Measurements from ENCODE around the gene BARX1. TPM values are rescaled to one million over a fixed set of nuclear protein-coding genes. Genes with fewer than 3 reads are reported as not detected.

The BARX1 gene
- total and polyA plus RNA-seq, 9 of the 15 experiments (the other 6 are each of a cell fraction or from before 2014, with no cell fraction given), result 0.11 to 0.14 TPM; not detected in 7

DNA sequence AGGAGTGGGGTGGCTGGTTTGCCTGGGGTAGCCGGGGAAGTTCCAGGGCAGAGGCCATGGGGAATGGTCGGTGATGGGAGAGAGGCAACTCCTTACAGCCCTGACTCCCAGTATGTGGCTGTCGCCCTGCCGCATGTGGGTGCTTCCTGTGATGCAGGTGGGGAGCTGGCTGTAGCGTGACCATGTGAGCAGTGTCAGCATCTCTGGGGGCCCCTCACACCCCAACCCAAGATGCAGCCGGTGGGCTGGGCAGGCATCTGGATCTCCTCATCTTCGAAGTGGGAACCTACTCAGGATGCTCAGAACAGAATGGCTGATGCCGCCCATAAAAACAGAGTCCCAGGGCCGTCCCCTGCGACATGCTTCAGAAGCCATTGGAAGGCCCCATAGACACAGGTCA, 45.0 kb downstream of the BARX1 start:
- DNase-seq (ENCODE audit: extremely low read depth in 1 of 4, low spot score in 3 of 4), result no peak
- 0 out of 4 replicates have a peak overlapping the region, but pooled peaks of 1 of the 2 experiments have one; percentile 57 for H3K9ac ChIP-seq (ENCODE audit: insufficient read depth in 1 of 2, low read depth in 2 of 2, low read length in 2 of 2)
- no peak overlapping the region for H2AFZ ChIP-seq (ENCODE audit: low read depth, low read length)
- in situ Hi-C loops (cut with MboI) (no loop called here), intact Hi-C loops (cut with micrococcal nuclease) (no loop called here)
- ChIA-PET POLR2A (no interaction called here), CTCF (ENCODE audit: low intra/inter-chr PET ratio) (no interaction called here)
- no peak overlapping the region for H3K27ac ChIP-seq (ENCODE audit: extremely low read depth, low read depth, low read length)
- peaks cover 21 to 67% of the 10 kb centered on the region in 2 experiments; a peak in 4 of 5 replicates for H3K27me3 ChIP-seq (ENCODE audit: control insufficient read depth in 2 of 2, insufficient read depth in 2 of 2, low read length in 2 of 2)
- WGBS (ENCODE audit: insufficient coverage, low coverage, missing lambda C conversion rate), result 3% methylated on average over 9 of the region's 10 CpGs
- no peaks in the 10 kb centered on the region for H3K9me1 ChIP-seq (ENCODE audit: control insufficient read depth, insufficient read depth, low read length)
- TF ChIP-seq RAD21 (CRISPR knock-in tag; conservative IDR thresholded peaks at IDR 0.05 in 1 of 2, IDR thresholded peaks at IDR 0.05 in 1 of 2) (no peak), ZNF717 (CRISPR knock-in tag; IDR thresholded peaks at IDR 0.05) (no peak)
- H3K4me1 ChIP-seq (replicated peaks in 1 of 2; ENCODE audit: control insufficient read depth in 2 of 2, insufficient read depth in 2 of 2, low read length in 2 of 2), result peaks cover 0 to 8% of the 10 kb centered on the region in 2 experiments; a peak in 1 of 5 replicates
- H3K4me2 ChIP-seq (ENCODE audit: insufficient read depth, low read length), result no peak overlapping the region
- no peaks in the 10 kb centered on the region for H3K79me2 ChIP-seq (ENCODE audit: control insufficient read depth, insufficient read depth, low read length)
- no peaks in the 10 kb centered on the region for H3K36me3 ChIP-seq (ENCODE audit: control insufficient read depth, insufficient read depth, low read length)
- 0 out of 2 replicates have a peak, but pooled peaks cover 2% of the 10 kb centered on the region for H4K20me1 ChIP-seq (replicated peaks; ENCODE audit: control insufficient read depth, insufficient read depth, low read length)
- H3K9me3 ChIP-seq (replicated peaks; ENCODE audit: control insufficient read depth, insufficient read depth, low read depth, low read length), result no peaks in the 10 kb centered on the region
- no peak overlapping the region for H3K4me3 ChIP-seq
- ATAC-seq, result no peak
- no TSS peak for BruUV-seq (replicated peaks)
- FAIRE-seq, result no peak

DNA sequence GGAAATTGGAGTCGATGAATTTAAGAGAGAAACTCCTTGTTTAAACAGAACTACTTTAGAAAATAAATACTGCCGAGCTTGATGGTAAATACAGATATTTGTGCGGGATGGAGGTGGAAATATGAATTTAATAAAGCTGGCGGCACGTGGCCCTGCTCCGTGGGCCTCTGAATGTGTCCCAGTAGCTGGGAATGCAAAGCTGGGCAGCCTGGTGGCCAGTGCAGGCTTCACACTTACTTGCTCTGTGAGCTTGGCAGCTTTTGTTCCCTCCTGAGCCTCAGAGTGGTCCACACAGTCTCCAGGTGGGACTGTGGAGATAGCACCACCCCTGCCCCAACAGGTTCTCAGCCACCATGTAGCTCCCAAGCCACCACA, 45.9 kb downstream of the BARX1 start:
- Histone ChIP-seq H3K4me2 (ENCODE audit: insufficient read depth, low read length) (no peak overlapping the region), H3K4me1 (replicated peaks in 1 of 2; ENCODE audit: control insufficient read depth in 2 of 2, insufficient read depth in 2 of 2, low read length in 2 of 2) (peaks cover 0 to 8% of the 10 kb centered on the region in 2 experiments; a peak in 1 of 5 replicates), H3K9ac (ENCODE audit: insufficient read depth in 1 of 2, low read depth in 2 of 2, low read length in 2 of 2) (no peak overlapping the region), H3K79me2 (ENCODE audit: control insufficient read depth, insufficient read depth, low read length) (no peaks in the 10 kb centered on the region), H3K4me3 (no peak overlapping the region), H3K9me1 (ENCODE audit: control insufficient read depth, insufficient read depth, low read length) (no peaks in the 10 kb centered on the region), H3K9me3 (replicated peaks; ENCODE audit: control insufficient read depth, insufficient read depth, low read depth, low read length) (no peaks in the 10 kb centered on the region), H3K36me3 (ENCODE audit: control insufficient read depth, insufficient read depth, low read length) (no peaks in the 10 kb centered on the region), H3K27me3 (ENCODE audit: control insufficient read depth in 2 of 2, insufficient read depth in 2 of 2, low read length in 2 of 2) (peaks cover 18 to 65% of the 10 kb centered on the region in 2 experiments; a peak in 4 of 5 replicates), H2AFZ (ENCODE audit: low read depth, low read length) (no peak overlapping the region), H4K20me1 (replicated peaks; ENCODE audit: control insufficient read depth, insufficient read depth, low read length) (no peaks in the 10 kb centered on the region), H3K27ac (ENCODE audit: extremely low read depth, low read depth, low read length) (no peak overlapping the region)
- DNase-seq (ENCODE audit: extremely low read depth in 1 of 4, low spot score in 3 of 4) (no peak), ATAC-seq (peak; percentile 22; the same call in 2 of the 3 replicates), FAIRE-seq (no peak)
- 0% methylated on average over 6 of the region's 6 CpGs for WGBS (ENCODE audit: insufficient coverage, low coverage, missing lambda C conversion rate)
- POLR2A ChIA-PET, result no interaction called here
- no TSS peak for BruUV-seq (replicated peaks)
- in situ Hi-C loops (cut with MboI) (no loop called here), intact Hi-C loops (cut with micrococcal nuclease) (loop anchor here (5.0 kb wide), 1 partner anchor 222 kb away; no protein-coding TSS in a partner anchor)
- CTCF ChIA-PET (ENCODE audit: low intra/inter-chr PET ratio), result interaction anchor here (0.6 kb wide), 1 partner anchor 750 kb away, joined by 3 read pairs; no protein-coding TSS in a partner anchor
- TF ChIP-seq BRF1 (IDR thresholded peaks at IDR 0.05; ENCODE audit: borderline replicate concordance, extremely low read depth, insufficient read length) (no peak), NR4A1 (CRISPR knock-in tag; IDR thresholded peaks at IDR 0.05) (no peak), NR4A1 (tag; IDR thresholded peaks at IDR 0.05) (no peak), YY1 (IDR thresholded peaks at IDR 0.05; ENCODE audit: borderline replicate concordance in 1 of 3, control insufficient read depth in 1 of 3, extremely low read depth in 1 of 3, insufficient read depth in 3 of 3, insufficient read length in 1 of 3, insufficient replicate concordance in 2 of 3, low read depth in 1 of 3, low read length in 2 of 3) (no peak), MXI1 (IDR thresholded peaks at IDR 0.05; ENCODE audit: low read depth, low read length) (no peak), GABPA (tag; conservative IDR thresholded peaks at IDR 0.05; ENCODE audit: low read depth) (no peak)
- TF ChIP-seq, protein P1, sequence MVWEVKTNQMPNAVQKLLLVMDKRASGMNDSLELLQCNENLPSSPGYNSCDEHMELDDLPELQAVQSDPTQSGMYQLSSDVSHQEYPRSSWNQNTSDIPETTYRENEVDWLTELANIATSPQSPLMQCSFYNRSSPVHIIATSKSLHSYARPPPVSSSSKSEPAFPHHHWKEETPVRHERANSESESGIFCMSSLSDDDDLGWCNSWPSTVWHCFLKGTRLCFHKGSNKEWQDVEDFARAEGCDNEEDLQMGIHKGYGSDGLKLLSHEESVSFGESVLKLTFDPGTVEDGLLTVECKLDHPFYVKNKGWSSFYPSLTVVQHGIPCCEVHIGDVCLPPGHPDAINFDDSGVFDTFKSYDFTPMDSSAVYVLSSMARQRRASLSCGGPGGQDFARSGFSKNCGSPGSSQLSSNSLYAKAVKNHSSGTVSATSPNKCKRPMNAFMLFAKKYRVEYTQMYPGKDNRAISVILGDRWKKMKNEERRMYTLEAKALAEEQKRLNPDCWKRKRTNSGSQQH (CRISPR knock-in tag; IDR thresholded peaks at IDR 0.05), result no peak
- TF ChIP-seq, protein P2, sequence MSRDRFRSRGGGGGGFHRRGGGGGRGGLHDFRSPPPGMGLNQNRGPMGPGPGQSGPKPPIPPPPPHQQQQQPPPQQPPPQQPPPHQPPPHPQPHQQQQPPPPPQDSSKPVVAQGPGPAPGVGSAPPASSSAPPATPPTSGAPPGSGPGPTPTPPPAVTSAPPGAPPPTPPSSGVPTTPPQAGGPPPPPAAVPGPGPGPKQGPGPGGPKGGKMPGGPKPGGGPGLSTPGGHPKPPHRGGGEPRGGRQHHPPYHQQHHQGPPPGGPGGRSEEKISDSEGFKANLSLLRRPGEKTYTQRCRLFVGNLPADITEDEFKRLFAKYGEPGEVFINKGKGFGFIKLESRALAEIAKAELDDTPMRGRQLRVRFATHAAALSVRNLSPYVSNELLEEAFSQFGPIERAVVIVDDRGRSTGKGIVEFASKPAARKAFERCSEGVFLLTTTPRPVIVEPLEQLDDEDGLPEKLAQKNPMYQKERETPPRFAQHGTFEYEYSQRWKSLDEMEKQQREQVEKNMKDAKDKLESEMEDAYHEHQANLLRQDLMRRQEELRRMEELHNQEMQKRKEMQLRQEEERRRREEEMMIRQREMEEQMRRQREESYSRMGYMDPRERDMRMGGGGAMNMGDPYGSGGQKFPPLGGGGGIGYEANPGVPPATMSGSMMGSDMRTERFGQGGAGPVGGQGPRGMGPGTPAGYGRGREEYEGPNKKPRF (IDR thresholded peaks at IDR 0.05; ENCODE audit: low read depth, low read length), result no peak
